BE2C (cell line): ENCODE results near the gene CRADD.

Experiments used
- DNase-seq: peaks from one replicate; pipeline ENCODE4 v3.0.0-alpha.2; 2020
- H3K27me3 ChIP-seq: fragments of 250-450 bp; sonication (Bioruptor Pico); 2 replicates; pipeline ENCODE4 v1.5.1; 2020; ENCODE audit warnings: mild to moderate bottlenecking
- H3K36me3 ChIP-seq: fragments of 250-450 bp; sonication (Bioruptor Pico); 2 replicates; pipeline ENCODE4 v1.5.1; 2020; ENCODE audit warnings: mild to moderate bottlenecking
- H3K4me1 ChIP-seq: fragments of 250-450 bp; sonication (Bioruptor Pico); 2 replicates; pipeline ENCODE4 v1.5.1; 2020
- H3K4me3 ChIP-seq: 2 replicates; pipeline ENCODE4 v1.5.1; 2011; ENCODE audit warnings: low read depth, low read length
- H3K9me3 ChIP-seq: fragments of 250-450 bp; sonication (Bioruptor Pico); 2 replicates; pipeline ENCODE4 v1.5.1; 2020
- TF ChIP-seq, protein P1 (sequence below): IDR thresholded peaks from 2 replicates; pipeline ENCODE4 v1.5.1; 2012; ENCODE audit warnings: mild to moderate bottlenecking, low read depth, low read length

The CRADD gene

GRCh38 chr12:93654421-93654820, 22.8 kb upstream of the CRADD start:
- DNase-seq: no peak
- TF ChIP-seq, protein P1, sequence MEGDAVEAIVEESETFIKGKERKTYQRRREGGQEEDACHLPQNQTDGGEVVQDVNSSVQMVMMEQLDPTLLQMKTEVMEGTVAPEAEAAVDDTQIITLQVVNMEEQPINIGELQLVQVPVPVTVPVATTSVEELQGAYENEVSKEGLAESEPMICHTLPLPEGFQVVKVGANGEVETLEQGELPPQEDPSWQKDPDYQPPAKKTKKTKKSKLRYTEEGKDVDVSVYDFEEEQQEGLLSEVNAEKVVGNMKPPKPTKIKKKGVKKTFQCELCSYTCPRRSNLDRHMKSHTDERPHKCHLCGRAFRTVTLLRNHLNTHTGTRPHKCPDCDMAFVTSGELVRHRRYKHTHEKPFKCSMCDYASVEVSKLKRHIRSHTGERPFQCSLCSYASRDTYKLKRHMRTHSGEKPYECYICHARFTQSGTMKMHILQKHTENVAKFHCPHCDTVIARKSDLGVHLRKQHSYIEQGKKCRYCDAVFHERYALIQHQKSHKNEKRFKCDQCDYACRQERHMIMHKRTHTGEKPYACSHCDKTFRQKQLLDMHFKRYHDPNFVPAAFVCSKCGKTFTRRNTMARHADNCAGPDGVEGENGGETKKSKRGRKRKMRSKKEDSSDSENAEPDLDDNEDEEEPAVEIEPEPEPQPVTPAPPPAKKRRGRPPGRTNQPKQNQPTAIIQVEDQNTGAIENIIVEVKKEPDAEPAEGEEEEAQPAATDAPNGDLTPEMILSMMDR: no peak
- no peaks in the 10 kb centered on the region for H3K9me3 ChIP-seq
- H3K4me3 ChIP-seq: no peak overlapping the region
- H3K27me3 ChIP-seq: no peaks in the 10 kb centered on the region; the same call in 1 of the 2 replicates
- no peaks in the 10 kb centered on the region for H3K36me3 ChIP-seq
- no peaks in the 10 kb centered on the region for H3K4me1 ChIP-seq

DNA sequence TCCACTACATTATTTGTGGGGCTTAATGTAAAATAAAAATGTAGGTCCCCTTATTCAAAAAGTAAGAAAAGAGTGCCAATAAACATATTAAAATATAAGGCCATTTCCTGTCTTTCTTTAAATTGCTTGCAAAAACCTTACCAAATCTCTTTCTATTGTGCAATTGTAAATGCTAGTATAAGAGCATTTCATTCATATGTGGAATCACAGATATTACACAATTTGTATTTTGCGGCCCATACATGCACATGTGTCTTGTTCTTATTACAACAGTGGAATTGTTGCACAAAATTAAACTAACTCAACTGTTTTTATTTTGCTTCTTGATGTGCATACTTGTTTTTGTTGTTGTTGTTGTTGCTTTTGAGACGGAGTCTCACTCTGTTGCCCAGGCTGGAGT, 20.1 kb upstream of the CRADD start:
- Histone ChIP-seq H3K9me3 (no peaks in the 10 kb centered on the region), H3K4me1 (no peaks in the 10 kb centered on the region), H3K4me3 (no peak overlapping the region), H3K36me3 (no peaks in the 10 kb centered on the region), H3K27me3 (no peaks in the 10 kb centered on the region; the same call in 1 of the 2 replicates)
- DNase-seq: no peak
- TF ChIP-seq, protein P1: no peak

GRCh38 chr12:93661021-93661420, 16.2 kb upstream of the CRADD start:
- no peak for DNase-seq
- Histone ChIP-seq H3K4me3 (no peak overlapping the region), H3K27me3 (no peaks in the 10 kb centered on the region), H3K36me3 (no peaks in the 10 kb centered on the region), H3K4me1 (no peaks in the 10 kb centered on the region), H3K9me3 (no peaks in the 10 kb centered on the region)
- TF ChIP-seq, protein P1: no peak

DNA sequence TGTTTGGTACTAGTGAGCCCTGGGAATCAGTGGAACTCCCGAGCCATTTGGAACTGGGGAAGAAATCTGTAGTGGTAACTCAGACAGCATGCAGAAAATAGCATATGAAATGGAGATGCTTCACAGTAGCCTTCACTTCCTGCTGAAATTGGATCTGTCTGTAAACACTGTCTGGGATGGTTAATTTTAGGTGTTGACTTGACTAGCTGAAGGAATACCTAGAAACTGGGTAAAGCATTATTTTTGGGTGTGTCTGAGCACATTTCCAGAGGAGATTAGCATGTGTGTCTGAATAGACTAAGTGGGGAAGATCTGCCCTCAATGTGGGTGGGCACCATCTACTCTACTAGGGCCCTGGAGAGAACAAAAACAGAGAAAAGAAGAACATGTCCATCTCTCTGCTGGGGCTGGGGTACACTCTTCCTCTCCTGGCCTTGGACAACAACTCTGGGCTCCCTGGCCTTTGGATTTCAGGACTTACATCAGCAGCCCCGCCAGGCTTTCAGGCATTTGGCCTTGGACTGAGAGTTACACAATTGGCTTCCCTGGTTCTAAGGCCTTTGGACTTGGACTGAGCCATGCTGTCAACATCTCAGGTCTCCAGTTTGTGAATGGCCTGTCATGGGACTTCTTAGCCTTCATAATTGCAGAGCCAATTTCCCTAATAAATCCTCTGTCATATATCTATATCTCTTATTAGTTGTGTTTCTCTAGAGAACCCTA, 14.0 kb upstream of the CRADD start:
- Histone ChIP-seq H3K27me3 (no peaks in the 10 kb centered on the region), H3K4me3 (no peak overlapping the region), H3K9me3 (no peaks in the 10 kb centered on the region), H3K36me3 (no peaks in the 10 kb centered on the region), H3K4me1 (no peaks in the 10 kb centered on the region)
- TF ChIP-seq, protein P1: no peak
- no peak for DNase-seq

DNA sequence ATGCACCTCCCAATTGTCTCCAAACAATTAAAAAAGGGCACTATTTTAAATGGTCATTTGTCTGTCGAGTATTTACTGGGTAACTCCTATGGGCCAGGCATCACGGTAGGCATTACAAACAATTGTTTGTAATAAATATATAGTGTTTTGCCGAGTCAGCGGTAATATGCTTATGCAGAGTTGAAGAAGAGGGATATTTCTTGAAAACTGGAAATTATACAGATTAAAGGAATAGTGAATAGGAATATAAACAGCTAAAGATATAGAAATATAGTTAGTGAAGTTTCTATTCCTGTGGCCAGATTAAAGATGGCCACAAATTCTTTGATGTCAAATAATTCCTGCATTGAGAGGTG, 13.5 kb upstream of the CRADD start:
- no peaks in the 10 kb centered on the region for H3K9me3 ChIP-seq
- no peak overlapping the region for H3K4me3 ChIP-seq
- no peak for DNase-seq
- TF ChIP-seq, protein P1: no peak
- no peaks in the 10 kb centered on the region for H3K4me1 ChIP-seq
- no peaks in the 10 kb centered on the region for H3K36me3 ChIP-seq
- no peaks in the 10 kb centered on the region for H3K27me3 ChIP-seq

DNA sequence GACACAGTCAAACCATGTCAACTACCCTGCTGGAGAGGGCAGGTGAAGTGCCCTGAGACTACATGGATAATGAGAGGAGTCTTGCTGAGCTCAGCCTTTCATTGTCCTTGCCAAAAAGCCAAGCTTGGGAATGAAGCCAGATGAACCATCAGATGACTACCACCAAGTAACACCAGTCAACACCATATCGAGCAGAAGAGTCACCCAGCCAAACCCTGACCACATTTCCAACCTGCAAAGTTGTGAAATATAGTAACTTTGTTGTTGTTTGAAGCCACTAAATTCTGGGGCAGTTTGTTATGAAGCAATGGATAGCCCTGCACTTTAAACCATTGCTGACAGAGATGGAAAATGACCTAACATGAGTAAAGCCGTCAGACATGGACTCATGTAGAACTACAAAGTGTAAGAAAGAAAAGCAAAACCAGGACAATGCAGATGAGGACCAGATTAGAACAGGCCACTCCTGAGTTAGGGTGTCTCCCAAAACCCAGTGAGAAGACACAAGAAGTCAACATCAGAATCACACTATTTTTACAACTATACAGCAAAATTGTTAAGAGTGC, 12.5 kb upstream of the CRADD start:
- no peaks in the 10 kb centered on the region for H3K36me3 ChIP-seq
- no peaks in the 10 kb centered on the region for H3K4me1 ChIP-seq
- TF ChIP-seq, protein P1: no peak
- H3K4me3 ChIP-seq: no peak overlapping the region
- DNase-seq: no peak
- no peaks in the 10 kb centered on the region for H3K27me3 ChIP-seq
- no peaks in the 10 kb centered on the region for H3K9me3 ChIP-seq
